GM19455 (cell line): ENCODE results near the gene FBXO41.

ENCODE experiments used
- ATAC-seq: cut with Tn5 transposase; IDR thresholded peaks from one replicate; pipeline ENCODE4 v1.9.1; 2021; ENCODE audit not compliant: unreplicated experiment

The FBXO41 gene

GRCh38 chr2:73214120-73215035, 69.9 kb downstream of the FBXO41 start, which contains the start of gene SMYD5:
Gene SMYD5, plus strand, starts transcription at chr2:73214245. Its CDS starts 22 bp downstream, at chr2:73214267.
- ATAC-seq: peak; percentile 92

GRCh38 chr2:73212448-73213176, 71.7 kb downstream of the FBXO41 start:
- ATAC-seq: peak; percentile 59

GRCh38 chr2:73212098-73212447, 72.2 kb downstream of the FBXO41 start:
- no peak for ATAC-seq

GRCh38 chr2:73210696-73211095, 73.6 kb downstream of the FBXO41 start:
- ATAC-seq: no peak

- ATAC-seq: no peak
These were observed 74.3 kb downstream of the FBXO41 start for GRCh38 chr2:73210019-73210418.

- ATAC-seq: no peak
These were observed 76.0 kb downstream of the FBXO41 start for GRCh38 chr2:73208258-73208657.

GRCh38 chr2:73205611-73206010, 78.7 kb downstream of the FBXO41 start:
- ATAC-seq: no peak
